SU-DHL-6 (cell line): ENCODE data around the gene GALE.

ENCODE experiments used
- H2AFZ ChIP-seq: fragments of 200-600 bp; sonication (generic); 2 replicates; pipeline ENCODE4 v1.6.1; 2014; ENCODE audit warnings: low read depth, mild to moderate bottlenecking, moderate library complexity, mixed read lengths, antibody characterized with exemption, low read length; ENCODE audit not compliant: severe bottlenecking
- H3F3A ChIP-seq: fragments of 200-600 bp; shearing (Covaris generic); 2 replicates; pipeline ENCODE4 v1.6.0; 2016; ENCODE audit warnings: antibody characterized with exemption, mild to moderate bottlenecking; ENCODE audit not compliant: insufficient read depth
- H3K27ac ChIP-seq: fragments of 200-600 bp; sonication (generic); 2 replicates; pipeline ENCODE4 v1.5.1; 2016; ENCODE audit warnings: low read depth, mild to moderate bottlenecking, low read length, moderate library complexity, mixed read lengths
- H3K27me3 ChIP-seq: fragments of 200-600 bp; sonication (generic), shearing (Covaris generic); 2 replicates; pipeline ENCODE4 v1.6.0; 2014; ENCODE audit warnings: mild to moderate bottlenecking, low read length
- H3K36me3 ChIP-seq: fragments of 200-600 bp; sonication (generic); 2 replicates; pipeline ENCODE4 v1.6.1; 2014; ENCODE audit warnings: mild to moderate bottlenecking, low read length, mixed read lengths
- H3K4me2 ChIP-seq: fragments of 300-600, 200-600 bp; shearing (Covaris generic), sonication (generic); 2 replicates; pipeline ENCODE4 v1.6.0; 2014; ENCODE audit warnings: low read length, low read depth, mild to moderate bottlenecking; ENCODE audit not compliant: poor library complexity, severe bottlenecking
- H3K4me3 ChIP-seq: fragments of 200-600 bp; sonication (generic); 2 replicates; pipeline ENCODE4 v1.5.1; 2014; ENCODE audit warnings: antibody characterized with exemption, low read length, mild to moderate bottlenecking, mixed read lengths; ENCODE audit not compliant: insufficient read depth, poor library complexity, severe bottlenecking
- H3K79me2 ChIP-seq: fragments of 200-600 bp; sonication (generic); 2 replicates; pipeline ENCODE4 v1.6.1; 2014; ENCODE audit warnings: mild to moderate bottlenecking, low read length, moderate library complexity; ENCODE audit not compliant: insufficient read depth
- H3K9ac ChIP-seq: fragments of 200-600 bp; sonication (generic); 2 replicates; pipeline ENCODE4 v1.7.0; 2014; ENCODE audit warnings: mild to moderate bottlenecking, low read length
- H3K9me2 ChIP-seq: fragments of 200-600 bp; sonication (generic); replicated peaks from 2 replicates; pipeline ENCODE4 v1.6.1; 2014; ENCODE audit warnings: low read length; ENCODE audit not compliant: insufficient read depth
- H3K9me3 ChIP-seq: fragments of 200-600 bp; sonication (generic); 2 replicates; pipeline ENCODE4 v1.6.1; 2014; ENCODE audit warnings: low read length, mixed read lengths; ENCODE audit not compliant: insufficient read depth
- H4K20me1 ChIP-seq: fragments of 200-600 bp; sonication (generic); 2 replicates; pipeline ENCODE4 v1.6.1; 2014; ENCODE audit warnings: low read depth, mild to moderate bottlenecking, antibody characterized with exemption, low read length, moderate library complexity, mixed read lengths
- EZH2phosphoT487 ChIP-seq: fragments of 200-600 bp; sonication (generic), shearing (Covaris generic); conservative IDR thresholded peaks from 2 replicates; pipeline ENCODE4 v1.6.1; 2018; ENCODE audit warnings: mild to moderate bottlenecking, antibody characterized with exemption, low read length, moderate library complexity, mixed read lengths
- TF ChIP-seq, protein P1 (sequence below): fragments of 200-600 bp; sonication (generic); IDR thresholded peaks from one replicate; pipeline ENCODE4 v1.5.1; 2017; ENCODE audit warnings: antibody characterized with exemption, mild to moderate bottlenecking, low read length, moderate library complexity; ENCODE audit not compliant: insufficient read depth, poor library complexity, severe bottlenecking

The GALE gene

DNA sequence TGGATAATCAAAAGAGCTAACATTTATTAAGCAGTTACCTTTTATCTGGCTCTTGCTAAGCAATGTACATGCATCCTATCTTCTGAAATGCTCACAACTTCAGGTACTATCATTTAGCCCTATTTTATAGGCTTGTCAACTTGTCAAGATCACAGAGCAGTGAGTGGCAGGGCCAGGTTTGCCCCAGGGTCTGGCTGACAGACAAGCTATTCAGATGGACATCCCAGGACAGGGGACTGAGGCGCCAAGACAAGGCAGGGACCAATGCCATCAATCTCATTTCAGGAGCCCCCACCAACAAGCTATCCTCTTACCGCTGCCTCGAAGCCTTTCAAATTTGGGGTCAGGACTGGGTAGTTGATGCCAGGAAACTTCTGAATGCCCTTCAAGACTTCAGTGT is 15.8 kb upstream of the GALE start:
- H3K9me3 ChIP-seq: no peaks in the 10 kb centered on the region
- no peak overlapping the region for H3K27ac ChIP-seq
- no peaks in the 10 kb centered on the region for H3K79me2 ChIP-seq

DNA sequence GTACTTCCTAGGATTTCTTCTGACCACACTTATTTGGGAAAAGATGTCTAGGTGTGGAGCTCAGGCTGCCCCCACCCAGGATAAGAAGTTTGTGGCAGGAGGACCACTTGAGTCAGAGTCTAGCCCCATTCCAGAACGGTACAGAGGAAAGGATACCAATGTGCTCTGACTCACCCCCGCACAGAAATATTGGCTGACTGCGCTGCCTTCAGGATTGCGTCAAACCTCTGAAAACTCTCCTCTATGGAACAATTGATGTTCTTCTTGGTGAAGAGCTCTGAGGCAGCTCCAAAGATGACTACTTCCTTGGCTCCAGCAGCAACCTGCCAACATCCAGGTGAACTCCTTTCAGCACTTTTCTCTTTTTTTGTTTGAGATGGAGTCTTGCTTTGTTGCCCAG is 13.5 kb upstream of the GALE start:
- Histone ChIP-seq H3K27ac (no peak overlapping the region), H2AFZ (no peak overlapping the region), H3K36me3 (no peaks in the 10 kb centered on the region), H3K9ac (no peak overlapping the region), H3K4me2 (no peak overlapping the region), H4K20me1 (no peaks in the 10 kb centered on the region), H3K79me2 (no peaks in the 10 kb centered on the region), H3K4me3 (no peak overlapping the region), H3F3A (no peaks in the 10 kb centered on the region), H3K9me3 (no peaks in the 10 kb centered on the region), H3K27me3 (no peaks in the 10 kb centered on the region), H3K9me2 (no peaks in the 10 kb centered on the region)
- TF ChIP-seq, protein P1, sequence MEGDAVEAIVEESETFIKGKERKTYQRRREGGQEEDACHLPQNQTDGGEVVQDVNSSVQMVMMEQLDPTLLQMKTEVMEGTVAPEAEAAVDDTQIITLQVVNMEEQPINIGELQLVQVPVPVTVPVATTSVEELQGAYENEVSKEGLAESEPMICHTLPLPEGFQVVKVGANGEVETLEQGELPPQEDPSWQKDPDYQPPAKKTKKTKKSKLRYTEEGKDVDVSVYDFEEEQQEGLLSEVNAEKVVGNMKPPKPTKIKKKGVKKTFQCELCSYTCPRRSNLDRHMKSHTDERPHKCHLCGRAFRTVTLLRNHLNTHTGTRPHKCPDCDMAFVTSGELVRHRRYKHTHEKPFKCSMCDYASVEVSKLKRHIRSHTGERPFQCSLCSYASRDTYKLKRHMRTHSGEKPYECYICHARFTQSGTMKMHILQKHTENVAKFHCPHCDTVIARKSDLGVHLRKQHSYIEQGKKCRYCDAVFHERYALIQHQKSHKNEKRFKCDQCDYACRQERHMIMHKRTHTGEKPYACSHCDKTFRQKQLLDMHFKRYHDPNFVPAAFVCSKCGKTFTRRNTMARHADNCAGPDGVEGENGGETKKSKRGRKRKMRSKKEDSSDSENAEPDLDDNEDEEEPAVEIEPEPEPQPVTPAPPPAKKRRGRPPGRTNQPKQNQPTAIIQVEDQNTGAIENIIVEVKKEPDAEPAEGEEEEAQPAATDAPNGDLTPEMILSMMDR: no peak
- no peak for TF ChIP-seq EZH2phosphoT487

More for the DNA sequence above, 15.8 kb upstream of the GALE start:
- Histone ChIP-seq H3K9ac (no peak overlapping the region), H2AFZ (no peak overlapping the region), H3K4me3 (no peak overlapping the region), H3F3A (no peaks in the 10 kb centered on the region), H3K36me3 (no peaks in the 10 kb centered on the region), H3K27me3 (no peaks in the 10 kb centered on the region), H4K20me1 (no peaks in the 10 kb centered on the region), H3K9me2 (no peaks in the 10 kb centered on the region), H3K4me2 (no peak overlapping the region)
- no peak for TF ChIP-seq EZH2phosphoT487
- TF ChIP-seq, protein P1: no peak

DNA sequence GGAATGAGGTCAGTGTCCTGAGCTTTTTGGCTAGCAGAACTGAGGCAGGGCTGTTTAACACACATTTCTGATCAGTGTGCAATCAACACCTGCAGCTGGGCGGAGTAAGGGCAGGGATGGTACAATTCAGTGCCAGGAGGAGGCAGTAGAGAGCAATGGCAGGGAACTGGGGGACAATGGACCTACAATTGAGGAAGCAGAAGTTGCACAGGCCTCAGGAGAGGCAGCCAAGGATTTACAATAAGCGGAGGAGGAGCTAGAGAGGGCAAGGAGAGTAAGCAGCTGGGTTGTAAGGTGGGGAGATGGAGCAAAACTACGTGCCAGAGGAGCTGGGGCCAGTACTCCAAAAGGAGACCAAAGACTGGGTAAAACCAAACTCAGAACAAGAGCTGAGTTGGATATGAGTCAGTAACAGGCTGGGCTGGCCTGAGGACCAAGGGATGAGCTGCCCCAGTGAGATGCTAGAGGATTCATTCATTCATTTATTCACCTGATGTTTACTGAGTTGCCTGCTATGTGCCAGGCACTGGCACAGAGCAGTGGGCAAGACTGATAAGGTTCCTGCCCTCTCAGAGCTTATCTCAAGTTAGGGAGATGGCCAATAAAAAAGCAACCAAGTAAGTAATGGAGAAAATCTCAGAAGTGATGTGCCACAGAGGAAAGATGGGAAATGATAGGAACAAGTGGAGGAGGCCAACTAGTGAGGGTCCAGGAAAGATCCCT is 10.4 kb upstream of the GALE start:
- no peak overlapping the region for H3K27ac ChIP-seq
- no peak overlapping the region for H2AFZ ChIP-seq
- no peaks in the 10 kb centered on the region for H3K27me3 ChIP-seq
- no peaks in the 10 kb centered on the region for H3K9me3 ChIP-seq
- no peaks in the 10 kb centered on the region for H3K36me3 ChIP-seq
- no peaks in the 10 kb centered on the region for H3K79me2 ChIP-seq
- H4K20me1 ChIP-seq: no peaks in the 10 kb centered on the region
- H3K9ac ChIP-seq: peak overlapping the region; percentile 12; the same call in 1 of the 2 replicates
- no peak for TF ChIP-seq EZH2phosphoT487
- TF ChIP-seq, protein P1: peak; percentile 96
- no peaks in the 10 kb centered on the region for H3F3A ChIP-seq
- no peak overlapping the region for H3K4me2 ChIP-seq
- H3K4me3 ChIP-seq: no peak overlapping the region
- H3K9me2 ChIP-seq: no peaks in the 10 kb centered on the region
